Tibial artery (tissue), 4 donors: ENCODE data around the gene ITGAX.

ENCODE experiments used
- DNase-seq, 2 donors: peaks; one replicate each; pipeline ENCODE4 v3.0.0-alpha.2; 2019
- H3K27ac ChIP-seq, 2 donors: fragments of 200-600 bp; sonication (generic) in 1 of 2; 1 replicate in 1 of 2; 2 replicates in 1 of 2; pipeline ENCODE4 v1.5.1; 2018 to 2019; ENCODE audit warnings: mild to moderate bottlenecking in 1 of 2
- H3K27me3 ChIP-seq, 2 donors: fragments of 200-600 bp; sonication (generic) in 1 of 2; one replicate each; pipeline versions ENCODE4 v1.5.1 to v1.6.0; 2016 to 2019
- H3K36me3 ChIP-seq, 3 donors: fragments of 200-600 bp; sonication (generic) in 2 of 3; one replicate each; pipeline ENCODE4 v1.5.1; 2016 to 2019; ENCODE audit warnings: mild to moderate bottlenecking in 2 of 3
- H3K4me1 ChIP-seq, 4 donors: fragments of 200-600 bp; sonication (generic) in 2 of 4; 1 replicate in 3 of 4; 2 replicates in 1 of 4; pipeline ENCODE4 v1.5.1; 2016 to 2019
- H3K4me3 ChIP-seq, 2 donors: fragments of 200-600 bp; sonication (generic) in 1 of 2; 1 replicate in 1 of 2; 2 replicates in 1 of 2; pipeline ENCODE4 v1.5.1; 2018 to 2019; ENCODE audit warnings: mild to moderate bottlenecking in 2 of 2
- H3K9me3 ChIP-seq, 3 donors: fragments of 200-600 bp; sonication (generic) in 1 of 3; one replicate each; pipeline ENCODE4 v1.5.1; 2016 to 2019
- CTCF ChIP-seq, 2 experiments: fragments of 200-600 bp in 1 of 2; fragments of 450-650 bp in 1 of 2; IDR thresholded peaks; one replicate each; pipeline ENCODE4 v1.5.1; 2017 to 2019; ENCODE audit warnings: antibody characterized with exemption in 2 of 2, mild to moderate bottlenecking in 1 of 2, moderate library complexity in 1 of 2
- intact Hi-C: fragments of 100-400 bp; cut with DNase I; formaldehyde crosslinking; loops from one replicate; pipeline ENCODE4 v1.15.0; 2023; ENCODE audit warnings: low total_unique reads

The ITGAX gene

DNA sequence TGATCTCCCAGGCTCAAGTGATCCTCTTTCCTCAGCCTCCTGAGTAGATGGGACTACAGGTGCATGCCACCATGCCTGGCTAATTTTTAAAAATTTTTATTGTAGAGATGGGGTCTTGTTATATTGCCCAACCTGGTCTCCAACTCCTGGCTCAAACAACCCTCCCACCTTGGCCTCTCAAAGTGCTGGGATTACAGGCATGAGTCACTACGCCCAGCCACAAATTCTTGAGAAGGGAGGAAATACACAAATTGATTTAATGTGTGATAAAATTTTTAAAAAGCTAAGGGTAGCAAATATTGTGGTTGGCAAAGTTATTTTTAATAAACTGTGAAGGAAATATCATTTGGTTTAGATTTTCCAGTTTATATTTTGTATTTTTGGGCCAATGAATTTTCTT, 47.7 kb downstream of the ITGAX start:
- TF ChIP-seq CTCF (IDR thresholded peaks at IDR 0.05), result no peak
- H3K27me3 ChIP-seq, result peaks cover 0 to 1% of the 10 kb centered on the region in 2 donors
- intact Hi-C loops, result no loop called here
- H3K27ac ChIP-seq, result no peak overlapping the region
- peaks cover 0 to 10% (median 10%) of the 10 kb centered on the region in 3 donors for H3K9me3 ChIP-seq
- no peaks in the 10 kb centered on the region for H3K4me1 ChIP-seq
- no peaks in the 10 kb centered on the region for H3K36me3 ChIP-seq
- DNase-seq, result no peak
- no peak overlapping the region for H3K4me3 ChIP-seq

- no peak for TF ChIP-seq CTCF (IDR thresholded peaks at IDR 0.05)
- H3K4me3 ChIP-seq, result no peak overlapping the region
- intact Hi-C loops, result no loop called here
- peaks cover 0 to 10% (median 10%) of the 10 kb centered on the region in 3 donors for H3K9me3 ChIP-seq
- no peak overlapping the region for H3K27ac ChIP-seq
- H3K27me3 ChIP-seq, result peaks cover 0 to 6% of the 10 kb centered on the region in 2 donors
- H3K4me1 ChIP-seq, result no peaks in the 10 kb centered on the region
- no peak for DNase-seq
- no peaks in the 10 kb centered on the region for H3K36me3 ChIP-seq
Observed at GRCh38 chr16:31403590-31404352, 48.8 kb downstream of the ITGAX start.

- Histone ChIP-seq H3K27me3 (peaks cover 0 to 8% of the 10 kb centered on the region in 2 donors), H3K4me1 (no peaks in the 10 kb centered on the region), H3K27ac (no peak overlapping the region), H3K4me3 (no peak overlapping the region), H3K36me3 (no peaks in the 10 kb centered on the region), H3K9me3 (peaks cover 0 to 9% (median 8%) of the 10 kb centered on the region in 3 donors)
- DNase-seq, result no peak
- intact Hi-C loops, result no loop called here
- TF ChIP-seq CTCF (IDR thresholded peaks at IDR 0.05), result no peak
Observed at GRCh38 chr16:31404353-31405064, 49.5 kb downstream of the ITGAX start.

DNA sequence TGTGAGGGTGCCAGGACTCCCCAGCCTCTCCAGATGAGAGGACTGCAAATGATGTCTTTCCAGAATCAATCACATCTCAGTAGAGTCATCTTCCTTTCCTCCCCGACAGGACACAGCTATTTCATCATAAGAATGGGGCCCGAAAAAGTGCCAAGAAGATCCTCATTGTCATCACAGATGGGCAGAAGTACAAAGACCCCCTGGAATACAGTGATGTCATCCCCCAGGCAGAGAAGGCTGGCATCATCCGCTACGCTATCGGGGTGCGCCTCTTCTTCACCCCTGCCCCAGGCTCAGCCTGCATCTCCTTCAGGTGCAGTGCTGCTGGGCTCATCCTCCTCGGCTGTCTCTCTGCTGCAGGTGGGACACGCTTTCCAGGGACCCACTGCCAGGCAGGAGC, 52.4 kb downstream of the ITGAX start:
- Histone ChIP-seq H3K27me3 (peaks cover 0 to 22% of the 10 kb centered on the region in 2 donors), H3K36me3 (no peaks in the 10 kb centered on the region), H3K4me1 (no peaks in the 10 kb centered on the region), H3K4me3 (no peak overlapping the region), H3K9me3 (no peaks in the 10 kb centered on the region), H3K27ac (no peak overlapping the region)
- intact Hi-C loops, result no loop called here
- DNase-seq, result no peak
- TF ChIP-seq CTCF (IDR thresholded peaks at IDR 0.05), result no peak

GRCh38 chr16:31409433-31409832, 54.5 kb downstream of the ITGAX start:
- intact Hi-C loops, result no loop called here
- no peaks in the 10 kb centered on the region for H3K36me3 ChIP-seq
- DNase-seq, result no peak
- H3K4me1 ChIP-seq, result no peaks in the 10 kb centered on the region
- no peaks in the 10 kb centered on the region for H3K9me3 ChIP-seq
- H3K4me3 ChIP-seq, result no peak overlapping the region
- H3K27me3 ChIP-seq, result peaks cover 0 to 22% of the 10 kb centered on the region in 2 donors
- TF ChIP-seq CTCF (IDR thresholded peaks at IDR 0.05), result no peak
- no peak overlapping the region for H3K27ac ChIP-seq
